Upper lobe of left lung (tissue), 6 donors: ENCODE measurements around the gene HAAO. TPM values are rescaled to one million over a fixed set of nuclear protein-coding genes. Genes with fewer than 3 reads are reported as not detected.

Source experiments
- ATAC-seq, 2 donors: fragments of 200-7000 bp; cut with Tn5 transposase; one replicate each; pipeline ENCODE4 v1.9.1; 2022; ENCODE audit warnings: mild to moderate bottlenecking in 2 of 2, moderate library complexity in 2 of 2; ENCODE audit not compliant: low FRiP score in 2 of 2
- DNase-seq, 2 donors: peaks; one replicate each; pipeline ENCODE4 v3.0.0-alpha.2; 2019 to 2020
- H3K27ac ChIP-seq, 4 donors: fragments of 200-600 bp; sonication (generic); one replicate each; pipeline ENCODE4 v1.5.1; 2016 to 2019
- H3K27me3 ChIP-seq, 4 donors: fragments of 200-600 bp; sonication (generic); one replicate each; pipeline ENCODE4 v1.5.1; 2017 to 2019
- H3K36me3 ChIP-seq, 4 donors: fragments of 200-600 bp; sonication (generic); one replicate each; pipeline ENCODE4 v1.5.1; 2016 to 2019
- H3K4me1 ChIP-seq, 4 donors: fragments of 200-600 bp; sonication (generic); one replicate each; pipeline ENCODE4 v1.5.1; 2018 to 2019
- H3K4me3 ChIP-seq, 4 donors: fragments of 200-600 bp; sonication (generic); one replicate each; pipeline ENCODE4 v1.5.1; 2017 to 2019; ENCODE audit warnings: mild to moderate bottlenecking in 2 of 4, moderate library complexity in 1 of 4
- H3K9me3 ChIP-seq, 4 donors: fragments of 200-600 bp; sonication (generic); one replicate each; pipeline ENCODE4 v1.5.1; 2018 to 2019
- EP300 ChIP-seq, 4 donors: sonication (generic); formaldehyde crosslinking; IDR thresholded peaks; one replicate each; pipeline ENCODE4 v1.5.1; 2017; ENCODE audit warnings: antibody characterized with exemption in 4 of 4, control low read depth in 2 of 4
- POLR2A ChIP-seq, 4 donors: fragments of 450-650 bp; IDR thresholded peaks; one replicate each; pipeline ENCODE4 v1.5.1; 2016 to 2017; ENCODE audit warnings: antibody characterized with exemption in 4 of 4, mild to moderate bottlenecking in 2 of 4
- POLR2AphosphoS5 ChIP-seq, 2 donors: sonication (generic); formaldehyde crosslinking; IDR thresholded peaks; one replicate each; pipeline ENCODE4 v1.5.1; 2017; ENCODE audit warnings: antibody characterized with exemption in 2 of 2
- WGBS, 2 donors: methylation state at CpG; one replicate each; pipeline ENCODE4 v1.1.5; 2017 to 2018; 5-methylcytosine and 5-hydroxymethylcytosine counted together
- total RNA-seq, 6 donors: library from RNA; depleted of rRNA in 4 of 6; stranded (reverse); fragments of >200 nt in 4 of 6; gene quantifications; one replicate each; pipeline versions ENCODE4 v1.1.0 to v1.2.1, GENCODE V29; 2016 to 2021
- TF ChIP-seq, protein P1 (sequence below), 6 experiments: fragments of 450-650 bp in 4 of 6; fragments of 200-600 bp in 2 of 6; sonication (generic) in 2 of 6; IDR thresholded peaks; one replicate each; pipeline ENCODE4 v1.5.1; 2016 to 2019; ENCODE audit warnings: antibody characterized with exemption in 6 of 6
- donor health status: DM: no; HTN: no; CAD: no; lungs with moderate emphysema.
- donor health status: DM: no; HTN: yes; CAD: no; lungs with severe emphysema.

HAAO gene
- total RNA-seq, 6 donors from 2014 or later = 1.8 to 9.4 (median 7.1) TPM

GRCh38 chr2:42802150-42802549 lies 9.8 kb upstream of the HAAO start:
- H3K27ac ChIP-seq = no peak overlapping the region
- TF ChIP-seq POLR2A (IDR thresholded peaks at IDR 0.05) = no peak
- H3K27me3 ChIP-seq = no peaks in the 10 kb centered on the region
- DNase-seq (no peak), ATAC-seq (no peak)
- no peaks in the 10 kb centered on the region for H3K4me1 ChIP-seq
- no peak overlapping the region for H3K4me3 ChIP-seq
- H3K36me3 ChIP-seq = no peaks in the 10 kb centered on the region
- H3K9me3 ChIP-seq = no peaks in the 10 kb centered on the region
- WGBS, 2 donors = 90 to 92% methylated on average over 6 of the region's 6 CpGs

- peak overlapping the region in 1 of 4 donors; percentile 7 for H3K27ac ChIP-seq
- ATAC-seq (no peak), DNase-seq (no peak)
- no peaks in the 10 kb centered on the region for H3K36me3 ChIP-seq
- WGBS, 2 donors = 62 to 70% methylated on average over 4 of the region's 4 CpGs
- no peaks in the 10 kb centered on the region for H3K4me1 ChIP-seq
- H3K27me3 ChIP-seq = no peaks in the 10 kb centered on the region
- TF ChIP-seq POLR2AphosphoS5 (IDR thresholded peaks at IDR 0.05) (no peak), EP300 (IDR thresholded peaks at IDR 0.05) (no peak), POLR2A (IDR thresholded peaks at IDR 0.05) (no peak)
- TF ChIP-seq, protein P1, sequence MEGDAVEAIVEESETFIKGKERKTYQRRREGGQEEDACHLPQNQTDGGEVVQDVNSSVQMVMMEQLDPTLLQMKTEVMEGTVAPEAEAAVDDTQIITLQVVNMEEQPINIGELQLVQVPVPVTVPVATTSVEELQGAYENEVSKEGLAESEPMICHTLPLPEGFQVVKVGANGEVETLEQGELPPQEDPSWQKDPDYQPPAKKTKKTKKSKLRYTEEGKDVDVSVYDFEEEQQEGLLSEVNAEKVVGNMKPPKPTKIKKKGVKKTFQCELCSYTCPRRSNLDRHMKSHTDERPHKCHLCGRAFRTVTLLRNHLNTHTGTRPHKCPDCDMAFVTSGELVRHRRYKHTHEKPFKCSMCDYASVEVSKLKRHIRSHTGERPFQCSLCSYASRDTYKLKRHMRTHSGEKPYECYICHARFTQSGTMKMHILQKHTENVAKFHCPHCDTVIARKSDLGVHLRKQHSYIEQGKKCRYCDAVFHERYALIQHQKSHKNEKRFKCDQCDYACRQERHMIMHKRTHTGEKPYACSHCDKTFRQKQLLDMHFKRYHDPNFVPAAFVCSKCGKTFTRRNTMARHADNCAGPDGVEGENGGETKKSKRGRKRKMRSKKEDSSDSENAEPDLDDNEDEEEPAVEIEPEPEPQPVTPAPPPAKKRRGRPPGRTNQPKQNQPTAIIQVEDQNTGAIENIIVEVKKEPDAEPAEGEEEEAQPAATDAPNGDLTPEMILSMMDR (IDR thresholded peaks at IDR 0.05) = no peak
- H3K9me3 ChIP-seq = no peaks in the 10 kb centered on the region
- H3K4me3 ChIP-seq = no peak overlapping the region
Measured at GRCh38 chr2:42801381-42801780, 9.0 kb upstream of the HAAO start.

DNA sequence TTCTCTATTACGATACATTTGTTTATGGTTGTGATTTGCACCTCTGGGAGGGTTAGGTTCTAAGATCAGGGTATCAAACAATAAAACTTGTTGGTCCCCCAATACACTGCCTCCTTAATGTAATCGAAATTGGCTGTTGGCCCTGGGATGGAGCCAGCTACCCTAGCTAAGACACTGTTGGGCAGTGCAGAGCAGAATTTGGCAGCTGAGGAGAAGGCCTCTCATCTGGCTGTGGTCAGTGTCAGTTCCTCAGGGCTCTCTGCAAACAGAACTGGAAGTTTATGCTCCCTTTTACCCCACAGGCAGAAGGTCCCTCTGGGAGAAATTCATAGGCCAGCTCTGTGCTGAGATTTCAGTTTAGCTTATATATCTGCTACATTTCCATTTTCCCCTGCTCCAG lies 8.6 kb upstream of the HAAO start:
- ATAC-seq (no peak), DNase-seq (no peak)
- H3K9me3 ChIP-seq = no peaks in the 10 kb centered on the region
- WGBS, 2 donors = 72 to 75% methylated on average over 2 of the region's 2 CpGs
- H3K4me3 ChIP-seq = no peak overlapping the region
- no peaks in the 10 kb centered on the region for H3K36me3 ChIP-seq
- TF ChIP-seq POLR2AphosphoS5 (IDR thresholded peaks at IDR 0.05) (no peak), POLR2A (IDR thresholded peaks at IDR 0.05) (no peak), EP300 (IDR thresholded peaks at IDR 0.05) (no peak)
- TF ChIP-seq, protein P1 (IDR thresholded peaks at IDR 0.05) = no peak
- H3K27me3 ChIP-seq = no peaks in the 10 kb centered on the region
- H3K27ac ChIP-seq = peak overlapping the region in 1 of 4 donors; percentile 7
- no peaks in the 10 kb centered on the region for H3K4me1 ChIP-seq

DNA sequence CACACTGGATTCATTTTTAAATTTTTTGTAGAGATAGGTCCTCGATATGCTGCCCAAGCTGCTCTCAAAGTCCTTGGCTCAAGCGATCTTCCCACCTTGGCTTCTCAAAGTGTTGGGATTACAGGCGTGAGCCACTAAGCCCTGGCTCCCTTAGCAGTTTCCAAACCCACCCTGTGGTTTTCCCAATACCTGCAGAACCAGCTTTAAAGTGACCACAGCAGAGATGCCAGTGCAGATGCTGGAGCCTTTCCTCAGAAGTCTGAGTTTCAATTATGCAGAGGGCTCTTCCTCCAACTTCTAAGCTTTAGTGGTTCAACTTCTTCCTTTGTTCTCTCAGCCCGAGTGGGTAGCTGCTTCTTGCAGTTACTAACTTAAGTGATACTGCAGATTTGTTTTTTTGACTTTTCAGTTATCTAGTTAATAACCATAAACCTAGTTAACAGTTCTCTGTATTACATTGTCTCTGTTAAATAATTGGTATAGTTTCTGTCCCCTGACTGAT lies 8.1 kb upstream of the HAAO start:
- ATAC-seq (no peak), DNase-seq (no peak)
- no peaks in the 10 kb centered on the region for H3K27me3 ChIP-seq
- no peaks in the 10 kb centered on the region for H3K4me1 ChIP-seq
- 85 to 88% methylated on average over 4 of the region's 4 CpGs for WGBS, 2 donors
- TF ChIP-seq, protein P1 (IDR thresholded peaks at IDR 0.05) = no peak
- TF ChIP-seq POLR2A (IDR thresholded peaks at IDR 0.05) = no peak
- TF ChIP-seq POLR2AphosphoS5 (IDR thresholded peaks at IDR 0.05) = no peak
- TF ChIP-seq EP300 (IDR thresholded peaks at IDR 0.05) = no peak
- H3K4me3 ChIP-seq = no peak overlapping the region
- H3K36me3 ChIP-seq = no peaks in the 10 kb centered on the region
- no peaks in the 10 kb centered on the region for H3K9me3 ChIP-seq
- no peak overlapping the region for H3K27ac ChIP-seq

GRCh38 chr2:42799881-42800280 lies 7.5 kb upstream of the HAAO start:
- Histone ChIP-seq H3K27me3 (no peaks in the 10 kb centered on the region), H3K4me3 (no peak overlapping the region), H3K4me1 (no peaks in the 10 kb centered on the region), H3K36me3 (no peaks in the 10 kb centered on the region), H3K9me3 (no peaks in the 10 kb centered on the region), H3K27ac (no peak overlapping the region)
- TF ChIP-seq POLR2AphosphoS5 (IDR thresholded peaks at IDR 0.05) = no peak
- TF ChIP-seq, protein P1 (IDR thresholded peaks at IDR 0.05) = no peak
- no peak for TF ChIP-seq EP300 (IDR thresholded peaks at IDR 0.05)
- TF ChIP-seq POLR2A (IDR thresholded peaks at IDR 0.05) = no peak
- 62 to 85% methylated on average over 4 of the region's 4 CpGs for WGBS, 2 donors
- no peak for ATAC-seq
- no peak for DNase-seq
